IPS-18a (cell line): ENCODE data around the gene LANCL2.
"Not testable (repeated sequence)": the region's sequence is repeated elsewhere in the genome, so short reads cannot be mapped to it uniquely, and the experiment has no call there.

Experiments used
- H3K27ac ChIP-seq: one replicate; pipeline ENCODE4 v1.5.1; 2013; ENCODE audit warnings: low read length
- H3K27me3 ChIP-seq: one replicate; pipeline ENCODE4 v1.6.1; 2013; ENCODE audit warnings: mild to moderate bottlenecking, low read length; ENCODE audit not compliant: control insufficient read depth, insufficient read depth
- H3K36me3 ChIP-seq: one replicate; pipeline ENCODE4 v1.6.1; 2013; ENCODE audit warnings: low read depth, low read length; ENCODE audit not compliant: control insufficient read depth
- H3K4me1 ChIP-seq: one replicate; pipeline ENCODE4 v1.6.1; 2013; ENCODE audit warnings: low read depth, low read length; ENCODE audit not compliant: control insufficient read depth
- H3K4me3 ChIP-seq: one replicate; pipeline ENCODE4 v1.5.1; 2013; ENCODE audit warnings: low read length
- H3K9ac ChIP-seq: one replicate; pipeline ENCODE4 v1.6.1; 2013; ENCODE audit warnings: mild to moderate bottlenecking, low read length, moderate library complexity
- H3K9me3 ChIP-seq: one replicate; pipeline ENCODE4 v1.6.1; 2013; ENCODE audit warnings: low read depth, low read length; ENCODE audit not compliant: control insufficient read depth

LANCL2 gene

DNA sequence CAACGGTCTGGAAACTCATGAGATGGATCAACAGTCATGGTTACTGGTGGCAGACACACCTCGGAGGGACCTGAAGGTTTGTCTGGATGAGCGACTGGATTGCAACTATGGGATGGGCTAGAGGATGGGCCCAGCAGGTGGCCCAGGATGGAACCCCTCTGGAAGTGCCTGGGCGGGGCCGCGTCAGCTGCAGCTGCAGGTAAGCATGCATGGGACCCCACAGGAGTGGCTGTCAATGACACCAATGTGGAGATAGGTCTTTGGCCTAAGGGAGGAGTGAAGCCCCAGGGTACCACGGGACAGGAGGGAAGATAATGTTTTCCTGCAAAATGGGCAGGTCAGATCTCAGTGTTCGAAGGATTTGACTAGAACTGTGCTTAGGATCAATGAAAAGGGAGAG is 103.4 kb downstream of the LANCL2 start:
- H3K4me3 ChIP-seq, result no peak overlapping the region
- no peaks in the 10 kb centered on the region for H3K4me1 ChIP-seq
- no peak overlapping the region for H3K27ac ChIP-seq
- H3K36me3 ChIP-seq, result no peaks in the 10 kb centered on the region
- no peaks in the 10 kb centered on the region for H3K27me3 ChIP-seq
- peaks cover 9% of the 10 kb centered on the region for H3K9me3 ChIP-seq
- no peak overlapping the region for H3K9ac ChIP-seq

- no peak overlapping the region for H3K4me3 ChIP-seq
- H3K36me3 ChIP-seq, result no peaks in the 10 kb centered on the region
- H3K9ac ChIP-seq, result no peak overlapping the region
- no peaks in the 10 kb centered on the region for H3K4me1 ChIP-seq
- H3K9me3 ChIP-seq, result peaks cover 9% of the 10 kb centered on the region
- H3K27ac ChIP-seq, result no peak overlapping the region
- H3K27me3 ChIP-seq, result no peaks in the 10 kb centered on the region
Measured at GRCh38 chr7:55469271-55469681, 104.1 kb downstream of the LANCL2 start.

GRCh38 chr7:55469721-55470120 is 104.6 kb downstream of the LANCL2 start:
- Histone ChIP-seq H3K4me3 (no peak overlapping the region), H3K9ac (no peak overlapping the region), H3K27ac (no peak overlapping the region), H3K36me3 (no peaks in the 10 kb centered on the region), H3K9me3 (peaks cover 9% of the 10 kb centered on the region), H3K4me1 (no peaks in the 10 kb centered on the region), H3K27me3 (no peaks in the 10 kb centered on the region)

GRCh38 chr7:55470261-55470660 is 105.1 kb downstream of the LANCL2 start:
- no peak overlapping the region for H3K27ac ChIP-seq
- H3K9ac ChIP-seq, result no peak overlapping the region
- H3K9me3 ChIP-seq, result peaks cover 9% of the 10 kb centered on the region
- H3K4me1 ChIP-seq, result no peaks in the 10 kb centered on the region
- H3K27me3 ChIP-seq, result no peaks in the 10 kb centered on the region
- no peaks in the 10 kb centered on the region for H3K36me3 ChIP-seq
- no peak overlapping the region for H3K4me3 ChIP-seq

DNA sequence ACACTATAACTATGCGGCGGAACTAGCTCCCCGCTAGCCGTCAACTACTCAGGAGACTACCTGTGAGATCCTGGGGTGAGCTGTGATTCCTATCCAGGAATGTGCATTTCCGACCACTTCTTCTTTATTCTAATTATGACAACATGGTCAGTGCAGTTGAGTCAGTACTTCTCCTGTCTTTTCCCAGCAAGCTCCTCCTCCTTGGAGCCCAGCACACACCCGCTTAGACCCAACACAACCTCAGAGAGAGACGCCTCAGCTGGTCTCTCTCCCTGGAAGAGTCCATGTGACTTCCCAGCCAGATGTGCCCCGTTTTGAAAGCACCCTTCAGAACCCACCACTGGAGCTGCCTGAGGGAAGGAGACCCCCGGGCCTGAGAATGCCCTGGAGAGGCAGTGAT is 106.5 kb downstream of the LANCL2 start:
- H3K27ac ChIP-seq, H3K4me1 ChIP-seq, H3K9me3 ChIP-seq, H3K27me3 ChIP-seq, H3K4me3 ChIP-seq, H3K36me3 ChIP-seq, H3K9ac ChIP-seq: not testable (repeated sequence)

- H3K4me3 ChIP-seq, H3K27me3 ChIP-seq, H3K27ac ChIP-seq, H3K4me1 ChIP-seq, H3K9me3 ChIP-seq, H3K9ac ChIP-seq, H3K36me3 ChIP-seq: not testable (repeated sequence)
Measured at GRCh38 chr7:55472406-55472805, 107.3 kb downstream of the LANCL2 start.

- Histone ChIP-seq H3K9ac (no peak overlapping the region), H3K27ac (no peak overlapping the region), H3K4me1 (no peaks in the 10 kb centered on the region), H3K27me3 (no peaks in the 10 kb centered on the region), H3K4me3 (no peak overlapping the region), H3K36me3 (no peaks in the 10 kb centered on the region), H3K9me3 (no peaks in the 10 kb centered on the region)
Measured at GRCh38 chr7:55472928-55473725, 108.0 kb downstream of the LANCL2 start.

GRCh38 chr7:55473932-55474331 is 108.8 kb downstream of the LANCL2 start:
- no peak overlapping the region for H3K4me3 ChIP-seq
- no peaks in the 10 kb centered on the region for H3K9me3 ChIP-seq
- H3K36me3 ChIP-seq, result no peaks in the 10 kb centered on the region
- H3K9ac ChIP-seq, result no peak overlapping the region
- H3K27ac ChIP-seq, result no peak overlapping the region
- no peaks in the 10 kb centered on the region for H3K27me3 ChIP-seq
- H3K4me1 ChIP-seq, result no peaks in the 10 kb centered on the region

- Histone ChIP-seq H3K4me3 (no peak overlapping the region), H3K27me3 (no peaks in the 10 kb centered on the region), H3K4me1 (no peaks in the 10 kb centered on the region), H3K9me3 (no peaks in the 10 kb centered on the region), H3K9ac (no peak overlapping the region), H3K27ac (no peak overlapping the region), H3K36me3 (no peaks in the 10 kb centered on the region)
Measured at GRCh38 chr7:55474944-55475854, 110.1 kb downstream of the LANCL2 start.

- Histone ChIP-seq H3K4me1 (no peaks in the 10 kb centered on the region), H3K9ac (no peak overlapping the region), H3K27ac (no peak overlapping the region), H3K27me3 (no peaks in the 10 kb centered on the region), H3K9me3 (no peaks in the 10 kb centered on the region), H3K36me3 (no peaks in the 10 kb centered on the region), H3K4me3 (no peak overlapping the region)
Measured at GRCh38 chr7:55475855-55476803, 111.0 kb downstream of the LANCL2 start.
